Left lung (tissue), 10 donors: ENCODE measurements around the gene DLG2. TPM values are rescaled to one million over a fixed set of nuclear protein-coding genes. Genes with fewer than 3 reads are reported as not detected.

Source experiments
- ATAC-seq: fragments of 200-7000 bp; cut with Tn5 transposase; one replicate; pipeline ENCODE4 v1.9.1; 2020; ENCODE audit warnings: moderate library complexity
- DNase-seq, 4 donors: peaks; one replicate each; pipeline ENCODE4 v3.0.0-alpha.2; 2013 to 2020
- H3K27ac ChIP-seq, 2 donors: fragments of 200-600 bp; sonication (generic) in 1 of 2; one replicate each; pipeline versions ENCODE4 v1.5.0 to v1.8.0; 2020 to 2021
- H3K27me3 ChIP-seq, 2 donors: fragments of 200-600 bp; sonication (generic) in 1 of 2; one replicate each; pipeline versions ENCODE4 v1.5.0 to v1.8.0; 2020 to 2021
- H3K36me3 ChIP-seq, 2 donors: fragments of 200-600 bp; sonication (generic) in 1 of 2; one replicate each; pipeline versions ENCODE4 v1.5.0 to v1.8.0; 2020 to 2021
- H3K4me1 ChIP-seq, 2 donors: fragments of 200-600 bp; one replicate each; pipeline ENCODE4 v1.8.0; 2021
- H3K4me3 ChIP-seq, 2 donors: fragments of 200-600 bp; sonication (generic) in 1 of 2; one replicate each; pipeline versions ENCODE4 v1.5.0 to v1.8.0; 2020 to 2021; ENCODE audit warnings: mild to moderate bottlenecking in 1 of 2
- H3K9me3 ChIP-seq, 2 donors: fragments of 200-600 bp; sonication (generic) in 1 of 2; one replicate each; pipeline versions ENCODE4 v1.5.0 to v1.8.0; 2020 to 2021
- intact Hi-C, 2 donors: fragments of 100-400 bp; cut with DNase I; formaldehyde crosslinking; loops; one replicate each; pipeline versions ENCODE4 v1.11.2 to v1.14.2; 2022
- polyA plus RNA-seq, 6 donors: library from polyadenylated mRNA; unstranded; fragments of 120-200 nt; gene quantifications; one replicate each; pipeline ENCODE4 v1.2.1, GENCODE V29; 2013; ENCODE audit not compliant: insufficient read length in 6 of 6
- total RNA-seq, 2 donors: library from RNA; stranded (reverse); fragmentation: NEBNext Ultra II Directional; extraction: Animal tissue kit (Norgen Biotek cat#: 25700); gene quantifications; one replicate each; pipeline ENCODE4 v1.2.1, GENCODE V29; 2021
- TF ChIP-seq, protein P1 (sequence below), 2 donors: fragments of 200-600 bp; sonication (generic) in 1 of 2; IDR thresholded peaks; one replicate each; pipeline versions ENCODE4 v1.5.0 to v1.8.0; 2021; ENCODE audit warnings: antibody characterized with exemption in 2 of 2
- donor health status: DM: no; HTN: yes; CAD: no.
- donor health status: DM: no; HTN: no; CAD: no.

Gene DLG2
- total and polyA plus RNA-seq, 8 donors: 4.5 to 15.0 (median 8.6) TPM

DNA sequence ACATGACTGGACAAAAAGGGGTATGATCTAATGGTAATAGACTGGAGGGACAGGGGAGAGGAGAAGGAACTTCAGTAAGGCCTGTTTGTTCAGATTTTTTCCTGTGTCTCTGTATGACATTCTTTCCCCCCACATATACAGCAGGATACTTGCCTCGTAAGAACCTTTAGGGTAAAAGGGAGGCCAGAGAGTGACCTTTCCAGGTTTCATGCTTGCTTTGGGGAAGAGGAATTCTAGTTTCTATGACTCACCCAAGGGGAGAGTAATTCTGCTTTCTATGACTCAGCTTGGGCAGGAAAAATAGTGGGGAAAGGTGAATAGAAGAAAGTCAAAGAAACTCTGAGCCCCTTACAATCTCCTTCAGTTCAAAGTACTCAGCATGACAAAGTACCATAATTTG lies 457.0 kb downstream of the DLG2 start:
- intact Hi-C loops: no loop called here
- no peak for DNase-seq
- TF ChIP-seq, protein P1, sequence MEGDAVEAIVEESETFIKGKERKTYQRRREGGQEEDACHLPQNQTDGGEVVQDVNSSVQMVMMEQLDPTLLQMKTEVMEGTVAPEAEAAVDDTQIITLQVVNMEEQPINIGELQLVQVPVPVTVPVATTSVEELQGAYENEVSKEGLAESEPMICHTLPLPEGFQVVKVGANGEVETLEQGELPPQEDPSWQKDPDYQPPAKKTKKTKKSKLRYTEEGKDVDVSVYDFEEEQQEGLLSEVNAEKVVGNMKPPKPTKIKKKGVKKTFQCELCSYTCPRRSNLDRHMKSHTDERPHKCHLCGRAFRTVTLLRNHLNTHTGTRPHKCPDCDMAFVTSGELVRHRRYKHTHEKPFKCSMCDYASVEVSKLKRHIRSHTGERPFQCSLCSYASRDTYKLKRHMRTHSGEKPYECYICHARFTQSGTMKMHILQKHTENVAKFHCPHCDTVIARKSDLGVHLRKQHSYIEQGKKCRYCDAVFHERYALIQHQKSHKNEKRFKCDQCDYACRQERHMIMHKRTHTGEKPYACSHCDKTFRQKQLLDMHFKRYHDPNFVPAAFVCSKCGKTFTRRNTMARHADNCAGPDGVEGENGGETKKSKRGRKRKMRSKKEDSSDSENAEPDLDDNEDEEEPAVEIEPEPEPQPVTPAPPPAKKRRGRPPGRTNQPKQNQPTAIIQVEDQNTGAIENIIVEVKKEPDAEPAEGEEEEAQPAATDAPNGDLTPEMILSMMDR (IDR thresholded peaks at IDR 0.05): no peak
- no peaks in the 10 kb centered on the region for H3K36me3 ChIP-seq
- no peak overlapping the region for H3K4me3 ChIP-seq
- peaks cover 0 to 26% of the 10 kb centered on the region in 2 donors for H3K9me3 ChIP-seq
- H3K27me3 ChIP-seq: no peaks in the 10 kb centered on the region
- H3K4me1 ChIP-seq: no peaks in the 10 kb centered on the region
- no peak overlapping the region for H3K27ac ChIP-seq
- ATAC-seq: peak; percentile 29

DNA sequence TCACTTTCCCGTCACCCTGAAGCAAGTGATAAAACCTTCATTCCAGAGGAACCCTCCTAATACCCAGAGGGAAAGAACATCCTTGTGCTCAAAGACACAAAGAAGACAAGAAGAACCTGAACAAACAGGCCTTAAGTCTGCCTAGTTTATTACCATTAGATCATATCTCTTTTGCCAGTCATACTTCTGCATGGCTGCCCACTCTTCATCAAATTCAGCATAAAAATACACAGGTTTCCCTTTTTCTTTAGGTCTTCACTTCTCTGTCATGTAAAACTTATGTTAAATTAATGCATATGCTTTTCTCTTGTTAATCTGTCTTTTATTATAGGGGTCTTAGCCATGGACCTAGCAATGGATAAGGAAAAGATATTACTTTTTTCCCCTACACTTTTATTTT lies 459.7 kb downstream of the DLG2 start:
- H3K36me3 ChIP-seq: no peaks in the 10 kb centered on the region
- DNase-seq (no peak), ATAC-seq (no peak)
- TF ChIP-seq, protein P1 (IDR thresholded peaks at IDR 0.05): no peak
- H3K4me1 ChIP-seq: no peaks in the 10 kb centered on the region
- intact Hi-C loops: no loop called here
- H3K9me3 ChIP-seq: peaks cover 0 to 9% of the 10 kb centered on the region in 2 donors
- H3K27ac ChIP-seq: no peak overlapping the region
- H3K27me3 ChIP-seq: no peaks in the 10 kb centered on the region
- no peak overlapping the region for H3K4me3 ChIP-seq

DNA sequence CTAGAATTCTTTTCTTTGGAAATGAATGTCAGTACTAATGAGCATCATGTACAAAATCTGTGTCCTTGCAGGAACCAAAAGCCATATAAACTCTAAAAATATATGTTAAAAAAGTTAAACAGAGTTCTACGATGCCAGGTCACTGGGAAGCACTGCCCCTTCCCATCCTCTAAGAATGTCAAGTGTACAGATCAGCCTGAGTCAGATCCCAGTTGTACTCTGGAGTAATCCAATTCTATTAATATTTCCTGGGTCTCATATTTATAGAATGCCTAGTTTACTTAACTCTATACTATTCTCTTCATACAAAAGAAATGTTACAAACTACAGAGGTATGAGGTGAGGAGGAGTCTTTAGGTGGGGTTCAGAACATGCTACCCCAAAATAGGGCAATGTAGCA lies 460.1 kb downstream of the DLG2 start:
- no peaks in the 10 kb centered on the region for H3K36me3 ChIP-seq
- ATAC-seq: no peak
- no peaks in the 10 kb centered on the region for H3K4me1 ChIP-seq
- TF ChIP-seq, protein P1 (IDR thresholded peaks at IDR 0.05): no peak
- no peak for DNase-seq
- no peak overlapping the region for H3K4me3 ChIP-seq
- no peak overlapping the region for H3K27ac ChIP-seq
- intact Hi-C loops: no loop called here
- H3K9me3 ChIP-seq: peaks cover 0 to 5% of the 10 kb centered on the region in 2 donors
- no peaks in the 10 kb centered on the region for H3K27me3 ChIP-seq

DNA sequence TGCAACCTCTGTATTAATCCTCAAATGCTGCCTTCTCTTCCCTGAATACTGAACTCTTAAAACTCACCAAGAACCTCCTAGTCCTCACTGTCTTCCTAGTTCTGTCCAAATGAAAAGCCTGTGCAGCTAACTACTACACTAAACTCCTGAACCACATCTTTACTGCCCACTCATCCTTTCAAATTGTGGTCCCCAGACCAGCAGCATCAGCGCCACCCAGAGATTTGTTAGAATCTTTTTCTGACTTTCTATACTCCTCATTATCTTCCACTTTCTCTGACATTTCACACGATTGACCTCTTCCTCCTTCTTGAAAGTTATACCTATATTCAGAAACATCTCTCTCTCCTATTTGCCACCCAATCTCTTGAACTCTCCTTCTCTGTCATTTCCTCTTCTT lies 461.3 kb downstream of the DLG2 start:
- no peak for DNase-seq

DNA sequence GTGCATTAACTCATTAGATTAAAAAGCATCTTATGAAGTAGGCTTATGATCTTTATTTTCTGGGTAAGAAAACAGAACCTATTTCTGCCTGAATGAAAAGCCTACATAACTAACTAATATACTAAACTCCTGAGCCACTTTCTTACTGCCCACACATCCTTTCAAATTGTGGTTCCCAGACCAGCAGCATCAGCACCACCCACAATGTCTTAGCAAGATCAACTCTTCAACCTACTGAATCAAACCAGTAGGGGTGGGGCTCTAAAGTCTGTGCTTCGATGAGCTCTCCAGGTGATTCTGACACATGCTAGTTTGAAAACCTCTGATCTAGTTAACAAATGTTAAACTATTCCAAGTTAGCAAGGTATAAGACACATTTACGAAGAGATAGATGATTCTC lies 462.4 kb downstream of the DLG2 start:
- no peaks in the 10 kb centered on the region for H3K27me3 ChIP-seq
- TF ChIP-seq, protein P1 (IDR thresholded peaks at IDR 0.05): no peak
- no peak overlapping the region for H3K4me3 ChIP-seq
- DNase-seq: no peak
- H3K9me3 ChIP-seq: peaks cover 0 to 7% of the 10 kb centered on the region in 2 donors
- no peak for ATAC-seq
- H3K4me1 ChIP-seq: no peaks in the 10 kb centered on the region
- no peak overlapping the region for H3K27ac ChIP-seq
- intact Hi-C loops: no loop called here
- H3K36me3 ChIP-seq: no peaks in the 10 kb centered on the region

More for the DNA sequence above, 461.3 kb downstream of the DLG2 start:
- Histone ChIP-seq H3K9me3 (peaks cover 0 to 7% of the 10 kb centered on the region in 2 donors), H3K36me3 (no peaks in the 10 kb centered on the region), H3K27me3 (no peaks in the 10 kb centered on the region), H3K4me3 (no peak overlapping the region), H3K4me1 (no peaks in the 10 kb centered on the region), H3K27ac (no peak overlapping the region)
- TF ChIP-seq, protein P1 (IDR thresholded peaks at IDR 0.05): no peak
- ATAC-seq: no peak
- intact Hi-C loops: no loop called here
